Measurements from ENCODE around the gene KRTAP9-4.

DNA sequence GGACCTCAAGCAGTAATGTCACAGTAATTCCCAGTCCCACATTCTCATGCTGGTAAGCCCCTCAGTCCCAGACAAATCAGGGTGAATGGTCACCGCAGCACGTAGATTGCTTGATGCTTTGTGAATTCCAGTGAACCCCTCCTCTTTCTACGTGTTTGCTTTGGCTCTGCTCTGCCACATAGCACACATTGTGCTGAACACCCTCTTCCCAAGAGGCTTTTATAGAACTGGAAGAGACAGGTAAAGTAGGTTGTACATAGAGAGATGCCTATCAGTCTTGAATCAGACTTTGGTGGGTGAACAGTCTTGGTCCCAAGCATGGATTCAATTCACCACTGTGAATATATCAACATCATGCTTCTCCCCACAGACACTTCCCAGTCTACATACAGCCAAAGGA lies 15.1 kb downstream of the KRTAP9-4 start:
- no peak for TF ChIP-seq POLR2AphosphoS5 (IDR thresholded peaks at IDR 0.05; ENCODE audit: low read depth, low read length)
- no peak for TF ChIP-seq POLR2A (IDR thresholded peaks at IDR 0.05; ENCODE audit: low read depth, low read length)
